MM.1S (cell line): ENCODE measurements around the gene SSBP3.
"Not testable (repeated sequence)": the region's sequence is repeated elsewhere in the genome, so short reads cannot be mapped to it uniquely, and the experiment has no call there.

ENCODE experiments used
- DNase-seq: peaks from one replicate; pipeline ENCODE4 v3.0.0-alpha.2; 2015
- H2AFZ ChIP-seq: fragments of 300-600 bp; sonication (generic); 2 replicates; pipeline ENCODE4 v1.6.0; 2016; ENCODE audit warnings: antibody characterized with exemption, low read length
- H3F3A ChIP-seq: fragments of 300-600 bp; sonication (generic); 2 replicates; pipeline ENCODE4 v1.6.1; 2016; ENCODE audit warnings: mild to moderate bottlenecking, antibody characterized with exemption, low read length, moderate library complexity, mixed read lengths; ENCODE audit not compliant: insufficient read depth
- H3K27ac ChIP-seq: fragments of 300-600 bp; sonication (generic); 2 replicates; pipeline ENCODE4 v1.5.1; 2016; ENCODE audit warnings: mild to moderate bottlenecking, low read length
- H3K27me3 ChIP-seq: fragments of 300-600 bp; sonication (generic); replicated peaks from 2 replicates; pipeline ENCODE4 v1.6.0; 2016; ENCODE audit warnings: low read length; ENCODE audit not compliant: insufficient read depth
- H3K36me3 ChIP-seq: fragments of 300-600 bp; sonication (generic); replicated peaks from 2 replicates; pipeline ENCODE4 v1.6.1; 2016; ENCODE audit warnings: mild to moderate bottlenecking, low read length, mixed read lengths; ENCODE audit not compliant: insufficient read depth
- H3K4me1 ChIP-seq: fragments of 300-600 bp; sonication (generic); 2 replicates; pipeline ENCODE4 v1.6.1; 2016; ENCODE audit warnings: low read length, mixed read lengths
- H3K4me2 ChIP-seq: fragments of 300-600 bp; sonication (generic); 2 replicates; pipeline ENCODE4 v1.6.0; 2016; ENCODE audit warnings: low read depth, low read length
- H3K4me3 ChIP-seq: fragments of 300-600 bp; sonication (generic); 2 replicates; pipeline ENCODE4 v1.5.1; 2016; ENCODE audit warnings: low read length, mixed read lengths
- H3K79me2 ChIP-seq: fragments of 300-600 bp; sonication (generic); 2 replicates; pipeline ENCODE4 v1.6.1; 2016; ENCODE audit warnings: mixed run types, low read length, mixed read lengths
- H3K9ac ChIP-seq: fragments of 300-600 bp; sonication (generic); 2 replicates; pipeline ENCODE4 v1.6.1; 2016; ENCODE audit warnings: low read length, mixed read lengths
- H3K9me2 ChIP-seq: fragments of 300-600 bp; sonication (generic); replicated peaks from 2 replicates; pipeline ENCODE4 v1.6.1; 2016; ENCODE audit warnings: mild to moderate bottlenecking, low read length, mixed read lengths; ENCODE audit not compliant: insufficient read depth
- H3K9me3 ChIP-seq: fragments of 300-600 bp; sonication (generic); replicated peaks from 2 replicates; pipeline ENCODE4 v1.6.1; 2016; ENCODE audit warnings: mild to moderate bottlenecking, low read length, mixed read lengths; ENCODE audit not compliant: insufficient read depth
- H4K20me1 ChIP-seq: fragments of 300-600 bp; sonication (generic); 2 replicates; pipeline ENCODE4 v1.6.1; 2016; ENCODE audit warnings: mild to moderate bottlenecking, low read length, moderate library complexity, mixed read lengths; ENCODE audit not compliant: insufficient read depth
- EZH2 ChIP-seq: fragments of 300-600 bp; sonication (generic); optimal IDR thresholded peaks from 2 replicates; pipeline ENCODE3; 2017; ENCODE audit warnings: low read depth, mild to moderate bottlenecking, antibody characterized with exemption, low read length, mixed read lengths
- EZH2phosphoT487 ChIP-seq: fragments of 300-600 bp; sonication (generic); IDR thresholded peaks from 2 replicates; pipeline ENCODE4 v1.6.1; 2018; ENCODE audit warnings: antibody characterized with exemption, low read length
- TF ChIP-seq, protein P1 (sequence below): fragments of 300-600 bp; sonication (generic); IDR thresholded peaks from 2 replicates; pipeline ENCODE4 v1.5.1; 2016; ENCODE audit warnings: antibody characterized with exemption, low read length, mixed read lengths

The SSBP3 gene

DNA sequence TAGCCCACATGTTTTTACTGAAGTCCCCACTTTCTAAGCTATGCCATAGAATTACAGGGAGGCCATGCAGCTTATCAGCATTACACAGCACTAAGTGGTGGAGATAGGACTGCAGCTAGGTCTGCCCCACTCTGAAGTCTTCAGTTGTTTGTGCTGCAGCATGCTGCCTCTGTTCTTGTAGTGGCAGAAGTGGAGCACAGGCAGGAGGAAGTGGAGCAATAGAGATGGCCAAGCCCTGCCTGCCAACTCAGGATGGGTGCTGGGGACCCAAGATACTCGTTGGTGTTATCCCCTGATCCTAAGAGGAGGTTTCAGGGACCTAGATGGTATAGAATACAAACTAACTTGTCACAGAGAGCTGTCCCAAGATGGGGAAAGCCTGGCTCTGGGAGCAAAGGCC is 193.3 kb downstream of the SSBP3 start:
- no peaks in the 10 kb centered on the region for H4K20me1 ChIP-seq

DNA sequence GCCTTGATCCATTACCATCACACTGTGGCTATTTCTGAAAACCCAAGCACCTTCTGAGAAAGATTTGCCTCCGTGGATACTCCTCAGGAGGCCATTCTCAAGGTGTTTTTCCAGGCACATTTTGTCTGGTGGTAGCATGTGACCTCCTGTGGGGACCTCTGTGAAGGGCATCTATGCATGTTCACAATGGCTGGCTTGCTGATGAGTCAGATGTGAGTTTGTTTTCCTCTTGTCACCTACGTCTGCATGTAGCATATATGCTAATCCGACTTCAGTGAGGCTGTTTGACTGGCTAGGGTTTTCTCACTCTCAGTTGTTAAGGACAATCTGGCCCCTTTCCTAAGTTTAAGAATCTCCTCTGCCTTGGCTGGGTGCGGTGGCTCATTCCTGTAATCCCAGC is 198.3 kb downstream of the SSBP3 start:
- not testable (repeated sequence) for H4K20me1 ChIP-seq, H3K9ac ChIP-seq, H3K9me2 ChIP-seq, H3F3A ChIP-seq, H3K9me3 ChIP-seq, H3K27me3 ChIP-seq, H2AFZ ChIP-seq, H3K36me3 ChIP-seq, H3K4me2 ChIP-seq, DNase-seq, H3K4me1 ChIP-seq, H3K4me3 ChIP-seq, H3K27ac ChIP-seq
- peaks cover 19% of the 10 kb centered on the region for H3K79me2 ChIP-seq

More for the DNA sequence above, 193.3 kb downstream of the SSBP3 start:
- H2AFZ ChIP-seq, result no peak overlapping the region
- H3K79me2 ChIP-seq, result no peaks in the 10 kb centered on the region; the same call in 1 of the 2 replicates
- peaks cover 25% of the 10 kb centered on the region for H3K36me3 ChIP-seq
- no peak for DNase-seq
- H3K9me2 ChIP-seq, result no peaks in the 10 kb centered on the region
- H3K9me3 ChIP-seq, result no peaks in the 10 kb centered on the region
- no peaks in the 10 kb centered on the region for H3F3A ChIP-seq
- no peak overlapping the region for H3K9ac ChIP-seq
- H3K4me1 ChIP-seq, result no peaks in the 10 kb centered on the region
- TF ChIP-seq EZH2phosphoT487, result no peak
- TF ChIP-seq, protein P1, sequence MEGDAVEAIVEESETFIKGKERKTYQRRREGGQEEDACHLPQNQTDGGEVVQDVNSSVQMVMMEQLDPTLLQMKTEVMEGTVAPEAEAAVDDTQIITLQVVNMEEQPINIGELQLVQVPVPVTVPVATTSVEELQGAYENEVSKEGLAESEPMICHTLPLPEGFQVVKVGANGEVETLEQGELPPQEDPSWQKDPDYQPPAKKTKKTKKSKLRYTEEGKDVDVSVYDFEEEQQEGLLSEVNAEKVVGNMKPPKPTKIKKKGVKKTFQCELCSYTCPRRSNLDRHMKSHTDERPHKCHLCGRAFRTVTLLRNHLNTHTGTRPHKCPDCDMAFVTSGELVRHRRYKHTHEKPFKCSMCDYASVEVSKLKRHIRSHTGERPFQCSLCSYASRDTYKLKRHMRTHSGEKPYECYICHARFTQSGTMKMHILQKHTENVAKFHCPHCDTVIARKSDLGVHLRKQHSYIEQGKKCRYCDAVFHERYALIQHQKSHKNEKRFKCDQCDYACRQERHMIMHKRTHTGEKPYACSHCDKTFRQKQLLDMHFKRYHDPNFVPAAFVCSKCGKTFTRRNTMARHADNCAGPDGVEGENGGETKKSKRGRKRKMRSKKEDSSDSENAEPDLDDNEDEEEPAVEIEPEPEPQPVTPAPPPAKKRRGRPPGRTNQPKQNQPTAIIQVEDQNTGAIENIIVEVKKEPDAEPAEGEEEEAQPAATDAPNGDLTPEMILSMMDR, result no peak
- no peak for TF ChIP-seq EZH2
- H3K4me3 ChIP-seq, result no peak overlapping the region
- no peak overlapping the region for H3K4me2 ChIP-seq
- H3K27ac ChIP-seq, result no peak overlapping the region
- no peaks in the 10 kb centered on the region for H3K27me3 ChIP-seq

DNA sequence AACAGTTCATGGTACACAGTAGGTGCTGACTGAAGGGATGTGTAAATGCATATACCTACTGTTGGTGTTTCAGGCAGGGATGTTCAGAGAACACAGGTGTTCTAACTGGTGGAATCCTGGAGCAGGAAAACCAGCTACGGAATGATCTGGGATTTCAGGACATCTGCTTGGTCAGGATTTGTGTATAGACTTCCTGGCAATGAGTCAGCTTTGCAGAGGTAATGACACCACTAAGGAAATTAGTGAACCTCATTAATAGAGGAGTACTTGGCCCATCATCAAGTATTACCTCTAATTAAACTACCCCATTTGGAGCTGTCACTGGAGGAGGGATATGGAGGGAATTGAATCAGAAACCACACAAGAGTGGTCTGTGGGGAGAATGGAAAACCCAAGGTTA is 198.9 kb downstream of the SSBP3 start:
- no peak for DNase-seq
- Histone ChIP-seq H3K9me3 (no peaks in the 10 kb centered on the region), H3K4me1 (no peaks in the 10 kb centered on the region), H3F3A (no peaks in the 10 kb centered on the region), H2AFZ (no peak overlapping the region), H3K27ac (no peak overlapping the region), H3K27me3 (no peaks in the 10 kb centered on the region), H4K20me1 (no peaks in the 10 kb centered on the region), H3K4me2 (no peak overlapping the region), H3K4me3 (no peak overlapping the region), H3K9ac (no peak overlapping the region), H3K9me2 (no peaks in the 10 kb centered on the region), H3K36me3 (0 out of 2 replicates have a peak, but pooled peaks cover 6% of the 10 kb centered on the region), H3K79me2 (peaks cover 25% of the 10 kb centered on the region)
- TF ChIP-seq, protein P1, result no peak
- no peak for TF ChIP-seq EZH2phosphoT487
- no peak for TF ChIP-seq EZH2

DNA sequence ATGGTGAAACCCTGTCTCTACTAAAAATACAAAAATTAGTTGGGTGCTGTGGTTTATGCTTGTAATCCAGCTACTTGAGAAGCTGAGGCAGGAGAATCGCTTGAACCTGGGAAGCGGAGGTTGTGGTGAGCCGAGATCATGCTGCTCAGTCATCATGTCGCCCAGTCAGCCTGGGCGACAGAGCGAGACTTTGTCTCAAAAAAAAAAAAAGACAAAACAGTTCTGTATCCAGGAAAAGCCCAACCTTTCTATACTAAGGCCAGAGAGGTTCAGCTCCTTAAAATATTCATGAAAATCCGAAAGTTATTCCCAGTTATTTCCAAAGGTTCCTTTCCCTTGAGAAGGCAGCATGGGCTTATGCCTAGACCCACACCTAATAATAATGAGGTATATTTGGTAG is 202.0 kb downstream of the SSBP3 start:
- H3K79me2 ChIP-seq, result peaks cover 56% of the 10 kb centered on the region
- H3K4me1 ChIP-seq, result peaks cover 11% of the 10 kb centered on the region
- H3K27ac ChIP-seq, result no peak overlapping the region
- no peaks in the 10 kb centered on the region for H3F3A ChIP-seq
- 0 out of 2 replicates have a peak, but pooled peaks cover 2% of the 10 kb centered on the region for H3K36me3 ChIP-seq
- no peak overlapping the region for H3K4me2 ChIP-seq
- no peaks in the 10 kb centered on the region for H3K9me2 ChIP-seq
- no peak overlapping the region for H3K4me3 ChIP-seq
- H3K9ac ChIP-seq, result no peak overlapping the region
- DNase-seq, result no peak
- no peak overlapping the region for H2AFZ ChIP-seq
- TF ChIP-seq, protein P1, result no peak
- TF ChIP-seq EZH2phosphoT487, result no peak
- TF ChIP-seq EZH2, result no peak
- H3K27me3 ChIP-seq, result no peaks in the 10 kb centered on the region
- H4K20me1 ChIP-seq, result no peaks in the 10 kb centered on the region
- no peaks in the 10 kb centered on the region for H3K9me3 ChIP-seq
